Activated gamma-delta T cell (primary cell): Measurements from ENCODE around the gene CEBPG.

Experiments used
- DNase-seq: peaks from one replicate; lab custom pipeline; 2025; lab: John Stamatoyannopoulos, UW

CEBPG gene

DNA sequence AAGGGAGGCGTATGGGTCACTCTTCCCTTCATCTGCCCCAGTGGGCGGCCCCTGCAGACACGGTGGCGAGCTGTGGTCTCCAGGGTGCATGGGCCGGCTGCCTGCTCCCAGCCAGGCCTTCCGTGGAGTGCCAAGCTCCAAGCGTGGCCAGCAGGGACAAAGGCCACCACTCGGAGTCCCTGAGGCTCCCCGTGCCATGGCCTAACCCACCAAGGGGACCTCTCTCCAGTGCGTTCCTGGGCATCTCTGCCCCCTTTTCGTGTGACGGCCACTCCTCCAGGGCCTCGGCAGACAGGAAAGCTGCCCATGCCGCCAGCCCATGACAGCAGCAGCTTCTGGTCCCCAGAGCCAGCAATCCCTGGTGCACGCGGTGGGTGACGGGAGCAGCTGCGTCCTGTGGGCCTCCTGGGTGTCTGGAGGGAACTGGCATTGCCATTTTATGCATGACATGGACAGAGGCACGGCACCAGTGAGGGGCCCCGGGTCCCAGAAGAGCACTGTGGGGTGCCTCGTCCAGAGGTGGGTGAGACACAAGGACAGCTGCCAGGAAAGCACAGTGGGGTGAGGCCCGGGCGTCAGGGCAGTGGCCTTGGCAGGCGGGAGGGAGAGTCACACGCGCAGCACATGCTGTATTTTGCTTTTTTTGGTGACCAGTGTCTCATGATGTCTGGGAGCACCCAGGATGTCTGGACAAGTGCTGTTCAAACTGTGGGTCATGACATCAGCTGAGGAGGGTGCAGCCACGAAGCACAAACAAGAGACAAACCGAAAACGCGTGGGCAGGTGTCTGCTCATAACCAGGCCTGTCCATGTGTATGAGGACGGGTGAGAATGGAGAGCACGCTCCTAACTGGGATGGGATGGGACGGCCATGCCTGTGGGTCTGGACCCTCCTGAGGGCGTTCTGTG lies 32.3 kb downstream of the CEBPG start:
- no peak for DNase-seq

- DNase-seq: no peak
These were observed 33.1 kb downstream of the CEBPG start for GRCh38 chr19:33406521-33407139.

- DNase-seq: no peak
These were observed 33.6 kb downstream of the CEBPG start for GRCh38 chr19:33407140-33407551.

- no peak for DNase-seq
These were observed 34.2 kb downstream of the CEBPG start for GRCh38 chr19:33407716-33408115.

GRCh38 chr19:33408116-33408515 lies 34.6 kb downstream of the CEBPG start:
- DNase-seq: no peak

DNA sequence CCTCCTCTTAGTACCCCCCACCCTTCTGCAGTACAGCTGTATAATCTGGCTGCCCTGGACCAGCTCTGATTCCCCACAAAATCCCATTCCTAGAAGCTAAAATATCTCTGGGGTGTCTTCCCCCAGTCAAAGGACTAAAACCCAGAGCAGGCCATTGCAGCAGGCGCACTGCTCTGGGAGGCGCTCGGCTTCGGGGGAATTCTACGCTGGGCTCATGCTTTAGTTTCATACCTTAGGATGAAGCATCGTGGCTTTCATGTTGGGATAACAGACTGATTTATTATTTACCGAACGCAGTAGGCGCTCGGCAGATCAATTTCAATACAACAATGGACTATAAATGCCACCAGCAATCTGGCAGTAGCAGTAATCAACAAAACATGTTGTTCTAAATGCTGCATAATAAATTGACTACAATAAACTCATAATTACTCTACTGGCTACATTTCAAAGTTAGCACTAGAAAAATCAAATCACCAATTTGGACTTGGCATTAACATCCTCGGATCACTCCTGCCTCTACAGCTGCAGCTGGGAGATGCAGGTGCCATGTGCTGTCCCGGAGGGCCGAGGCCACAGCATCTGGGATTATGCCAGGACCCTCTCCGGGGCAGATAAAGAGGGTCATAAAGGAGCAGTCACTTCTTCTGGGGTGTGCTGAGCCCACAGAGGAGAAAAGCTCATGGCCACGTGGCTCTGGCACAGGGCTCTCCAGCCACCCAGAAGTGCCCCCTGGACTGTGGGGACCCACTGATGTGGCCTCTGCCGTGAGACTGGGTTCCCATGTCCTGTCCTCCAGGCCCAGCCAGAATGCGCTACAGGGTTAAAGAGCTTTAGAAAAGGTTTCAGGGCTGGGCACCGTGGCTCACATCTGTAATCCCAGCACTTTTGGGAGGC lies 35.3 kb downstream of the CEBPG start:
- no peak for DNase-seq

DNA sequence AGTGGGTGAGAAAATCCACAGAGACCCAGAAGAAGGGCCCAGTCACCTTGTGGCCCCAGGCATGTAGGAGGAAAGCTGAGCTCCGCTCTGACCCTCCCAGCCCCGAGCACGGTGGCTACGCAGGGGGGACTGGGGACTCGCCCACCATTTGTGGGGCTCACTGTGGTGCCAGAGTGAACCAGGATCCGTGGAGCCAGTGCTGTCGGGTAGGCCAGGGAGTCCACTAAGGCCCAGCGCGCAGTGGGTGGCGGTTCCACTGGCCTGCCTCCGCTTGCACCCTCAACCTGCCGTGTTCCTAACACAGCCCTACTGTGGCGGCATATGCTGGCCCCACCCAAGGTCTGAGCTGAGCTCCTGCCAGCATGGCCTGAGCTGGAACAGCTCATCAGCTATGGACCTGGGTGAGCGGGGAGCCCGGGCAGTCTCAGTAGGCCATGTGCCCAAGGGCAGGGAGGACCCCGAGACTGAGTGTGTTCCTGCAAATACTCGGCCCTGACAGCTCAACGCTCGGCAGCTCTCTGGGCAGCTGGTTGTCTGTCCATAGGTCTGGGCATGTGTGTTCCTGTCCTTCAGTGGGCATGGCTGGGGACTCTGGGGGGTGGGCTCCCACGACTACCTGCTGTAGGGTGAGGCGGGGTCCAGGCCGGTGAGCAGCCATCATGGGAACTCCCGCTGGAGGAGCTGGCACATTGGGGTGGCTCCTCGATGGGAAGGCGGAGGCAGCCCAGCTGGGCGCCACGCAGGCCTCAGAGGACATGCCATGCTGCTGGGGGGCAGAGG lies 36.6 kb downstream of the CEBPG start:
- DNase-seq: no peak

- DNase-seq: no peak
These were observed 37.4 kb downstream of the CEBPG start for GRCh38 chr19:33410915-33411401.

GRCh38 chr19:33411621-33412180 lies 38.2 kb downstream of the CEBPG start:
- DNase-seq: no peak

DNA sequence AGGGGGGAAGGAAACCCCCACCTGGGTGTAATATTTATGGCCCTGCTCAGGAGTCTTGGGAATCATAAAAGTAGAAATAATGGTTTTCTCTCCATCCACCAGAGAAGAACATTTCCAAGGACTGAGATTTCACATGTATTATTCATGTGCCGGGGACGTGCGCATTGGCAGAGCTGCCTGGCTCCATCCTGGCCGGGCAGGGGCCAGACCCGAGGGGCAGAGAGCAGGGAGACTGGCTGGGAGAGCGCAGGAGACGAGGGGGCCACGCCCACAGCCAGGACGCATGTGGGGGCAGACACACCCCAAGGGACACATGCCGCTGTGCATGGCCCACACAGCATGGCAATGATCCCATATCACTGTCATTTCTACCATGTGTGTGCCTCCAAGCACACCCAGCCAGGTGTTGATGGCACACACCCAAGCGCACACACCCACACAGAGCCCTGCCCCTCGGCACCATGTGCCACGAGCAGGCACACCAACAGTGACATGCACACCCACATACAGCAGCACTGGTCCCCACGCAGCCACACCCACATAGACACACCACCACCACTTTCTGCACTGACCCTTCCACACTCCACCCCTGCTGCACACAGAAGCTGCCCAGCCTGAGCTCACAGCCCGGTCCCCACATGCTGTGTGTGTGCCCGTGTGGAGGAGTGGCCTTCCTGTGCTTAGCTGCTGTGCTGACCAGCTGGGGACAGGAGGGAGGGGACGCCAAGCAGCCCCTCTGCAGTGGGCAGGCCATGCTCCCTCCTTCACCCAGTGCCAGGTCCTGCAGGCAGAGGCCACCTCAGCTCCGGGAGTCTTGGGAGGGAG lies 39.3 kb downstream of the CEBPG start:
- no peak for DNase-seq

DNA sequence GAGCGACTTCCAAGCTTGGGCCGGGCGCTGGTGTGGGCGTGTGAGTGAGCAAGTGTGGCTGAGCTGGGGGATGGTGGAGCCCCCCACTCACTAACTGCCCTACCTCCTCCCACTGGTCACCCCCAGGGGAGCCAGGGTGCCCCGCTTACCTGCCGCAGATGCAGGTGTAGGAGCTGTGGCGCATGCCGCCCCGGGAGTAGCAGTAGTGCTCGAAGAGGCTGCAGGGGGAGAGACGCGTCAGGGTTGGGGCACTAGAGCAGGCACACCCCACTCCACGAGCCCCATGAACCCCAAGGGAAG lies 39.9 kb downstream of the CEBPG start:
- no peak for DNase-seq

GRCh38 chr19:33413868-33414666 lies 40.6 kb downstream of the CEBPG start:
- DNase-seq: no peak

- DNase-seq: no peak
These were observed 41.4 kb downstream of the CEBPG start for GRCh38 chr19:33414667-33415605.

GRCh38 chr19:33416307-33417215 lies 43.1 kb downstream of the CEBPG start:
- no peak for DNase-seq

- no peak for DNase-seq
These were observed 44.2 kb downstream of the CEBPG start for GRCh38 chr19:33417751-33418150.

DNA sequence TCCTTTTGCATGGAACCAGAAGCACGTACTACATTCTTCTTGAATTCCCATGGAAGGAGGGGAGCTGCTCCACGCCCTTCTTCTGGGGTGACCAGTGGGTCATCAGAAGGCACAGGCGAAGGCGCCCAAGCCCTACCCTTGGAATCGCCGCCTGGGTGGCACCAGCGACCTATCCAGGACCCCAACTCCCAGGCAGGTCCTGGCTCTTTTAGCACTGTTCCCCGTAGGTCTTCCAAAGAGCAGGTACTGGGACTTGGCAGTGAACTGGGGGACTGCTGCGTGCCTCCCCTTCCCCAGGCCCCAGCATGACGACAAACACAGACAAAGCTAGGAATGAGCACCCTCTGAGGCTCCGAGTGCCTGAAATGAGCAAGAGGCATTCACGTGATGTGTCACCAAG lies 45.0 kb downstream of the CEBPG start:
- no peak for DNase-seq
